H1 (cell line): ENCODE measurements around the gene TBC1D32.

Source experiments
- BACH1 ChIP-seq: IDR thresholded peaks from 2 replicates; pipeline ENCODE4 v1.6.1; 2012; ENCODE audit warnings: low read length, improper control_type of control experiment
- CHD1 ChIP-seq: IDR thresholded peaks from 2 replicates; pipeline ENCODE4 v1.6.1; 2012; ENCODE audit warnings: low read depth, low read length, improper control_type of control experiment
- CREB1 ChIP-seq: IDR thresholded peaks from 2 replicates; pipeline ENCODE4 v1.6.1; 2012; ENCODE audit warnings: inconsistent platforms
- CTCF ChIP-seq, 3 experiments: IDR thresholded peaks; 1 replicate in 2 of 3; 2 replicates in 1 of 3; pipeline versions ENCODE4 v1.5.1 to v1.6.1; 2011; ENCODE audit warnings: low read length in 3 of 3, mild to moderate bottlenecking in 3 of 3, inconsistent platforms in 2 of 3, low read depth in 1 of 3, moderate library complexity in 1 of 3; ENCODE audit not compliant: insufficient read depth in 1 of 3; ENCODE audit errors: control extremely low read depth in 1 of 3
- EP300 ChIP-seq, 2 experiments: IDR thresholded peaks; 1 replicate in 1 of 2; 2 replicates in 1 of 2; pipeline ENCODE4 v1.6.1; 2011 to 2012; ENCODE audit warnings: low read depth in 2 of 2, low read length in 2 of 2, mild to moderate bottlenecking in 2 of 2, borderline replicate concordance in 1 of 2, inconsistent platforms in 1 of 2, moderate library complexity in 1 of 2
- JUN ChIP-seq: IDR thresholded peaks from 2 replicates; pipeline ENCODE4 v1.6.1; 2011; ENCODE audit warnings: low read depth, mild to moderate bottlenecking, improper control_type of control experiment, low read length
- JUND ChIP-seq: IDR thresholded peaks from 2 replicates; pipeline ENCODE4 v1.6.1; 2011; ENCODE audit warnings: mild to moderate bottlenecking, improper control_type of control experiment, low read length
- SIN3A ChIP-seq, 2 experiments: IDR thresholded peaks in 1 of 2; conservative IDR thresholded peaks in 1 of 2; 2 replicates each; pipeline ENCODE4 v1.6.1; 2011 to 2012; ENCODE audit warnings: low read length in 2 of 2, improper control_type of control experiment in 1 of 2, low read depth in 1 of 2, mild to moderate bottlenecking in 1 of 2
- SP1 ChIP-seq: IDR thresholded peaks from 2 replicates; pipeline ENCODE4 v1.6.1; 2011; ENCODE audit warnings: low read depth, low read length
- TF ChIP-seq, protein P1 (sequence below): IDR thresholded peaks from 2 replicates; pipeline ENCODE4 v1.6.1; 2012; ENCODE audit warnings: inconsistent platforms

DNA sequence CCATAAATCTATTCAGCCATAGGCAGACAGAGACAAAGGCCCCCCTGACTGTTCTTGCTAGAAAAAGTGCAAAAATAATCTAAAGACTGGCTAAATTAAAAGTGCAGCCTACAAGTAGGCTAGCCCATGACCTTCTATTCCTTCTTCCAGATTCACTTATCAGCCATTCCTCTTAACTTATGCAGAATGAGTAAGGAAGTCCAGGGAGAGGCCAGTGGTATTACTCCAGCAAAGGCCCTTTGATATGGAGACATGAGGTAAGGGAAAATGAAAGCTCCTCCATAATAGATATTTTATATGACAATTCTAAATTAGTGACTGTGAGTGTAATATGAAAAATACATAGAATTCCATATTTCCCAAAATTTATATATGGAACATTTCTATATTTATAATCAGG, 199.4 kb downstream of the TBC1D32 start:
- no peak for TF ChIP-seq JUN
- TF ChIP-seq CTCF (IDR thresholded peaks at IDR 0.05; ENCODE audit: control extremely low read depth in 1 of 3, insufficient read depth in 1 of 3, low read depth in 1 of 3, low read length in 3 of 3): no peak
- no peak for TF ChIP-seq BACH1
- no peak for TF ChIP-seq CHD1
- no peak for TF ChIP-seq SIN3A (conservative IDR thresholded peaks at IDR 0.05 in 1 of 2, IDR thresholded peaks at IDR 0.05 in 1 of 2; ENCODE audit: low read depth in 1 of 2, low read length in 2 of 2)
- TF ChIP-seq JUND: no peak
- TF ChIP-seq SP1: no peak
- TF ChIP-seq, protein P1, sequence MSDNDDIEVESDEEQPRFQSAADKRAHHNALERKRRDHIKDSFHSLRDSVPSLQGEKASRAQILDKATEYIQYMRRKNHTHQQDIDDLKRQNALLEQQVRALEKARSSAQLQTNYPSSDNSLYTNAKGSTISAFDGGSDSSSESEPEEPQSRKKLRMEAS: no peak
- TF ChIP-seq CREB1: no peak
- TF ChIP-seq EP300 (IDR thresholded peaks at IDR 0.05; ENCODE audit: borderline replicate concordance in 1 of 2, low read depth in 2 of 2, low read length in 2 of 2): no peak
